ENCODE results near the gene RCBTB1.

Gene RCBTB1

GRCh38 chr13:49528161-49528560 lies 57.2 kb downstream of the RCBTB1 start:
- no peak overlapping the region for H3K4me3 ChIP-seq (ENCODE audit: low read depth, low read length)
- TF ChIP-seq, protein P1, sequence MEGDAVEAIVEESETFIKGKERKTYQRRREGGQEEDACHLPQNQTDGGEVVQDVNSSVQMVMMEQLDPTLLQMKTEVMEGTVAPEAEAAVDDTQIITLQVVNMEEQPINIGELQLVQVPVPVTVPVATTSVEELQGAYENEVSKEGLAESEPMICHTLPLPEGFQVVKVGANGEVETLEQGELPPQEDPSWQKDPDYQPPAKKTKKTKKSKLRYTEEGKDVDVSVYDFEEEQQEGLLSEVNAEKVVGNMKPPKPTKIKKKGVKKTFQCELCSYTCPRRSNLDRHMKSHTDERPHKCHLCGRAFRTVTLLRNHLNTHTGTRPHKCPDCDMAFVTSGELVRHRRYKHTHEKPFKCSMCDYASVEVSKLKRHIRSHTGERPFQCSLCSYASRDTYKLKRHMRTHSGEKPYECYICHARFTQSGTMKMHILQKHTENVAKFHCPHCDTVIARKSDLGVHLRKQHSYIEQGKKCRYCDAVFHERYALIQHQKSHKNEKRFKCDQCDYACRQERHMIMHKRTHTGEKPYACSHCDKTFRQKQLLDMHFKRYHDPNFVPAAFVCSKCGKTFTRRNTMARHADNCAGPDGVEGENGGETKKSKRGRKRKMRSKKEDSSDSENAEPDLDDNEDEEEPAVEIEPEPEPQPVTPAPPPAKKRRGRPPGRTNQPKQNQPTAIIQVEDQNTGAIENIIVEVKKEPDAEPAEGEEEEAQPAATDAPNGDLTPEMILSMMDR (IDR thresholded peaks at IDR 0.05; ENCODE audit: low read depth, low read length) = no peak

DNA sequence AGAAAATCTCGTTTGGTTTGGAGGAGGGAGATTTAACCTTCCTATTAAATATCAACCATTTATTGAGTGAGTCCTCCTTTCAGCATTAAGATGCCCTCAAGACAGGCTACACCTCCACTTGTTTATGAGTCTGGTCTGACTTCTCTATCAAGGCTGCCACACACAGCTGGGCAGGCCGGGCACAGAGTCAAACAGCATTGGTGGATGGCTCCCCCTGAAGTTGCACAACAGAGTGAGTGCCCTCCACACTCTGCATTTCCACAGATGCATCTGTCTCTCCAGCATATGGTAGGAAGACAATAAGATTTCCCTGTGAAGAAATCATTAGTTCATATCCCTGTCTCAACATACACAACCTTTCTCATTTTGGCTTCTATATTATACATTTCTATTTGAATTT lies 58.2 kb downstream of the RCBTB1 start:
- H3K4me3 ChIP-seq (ENCODE audit: low read depth, low read length) = no peak overlapping the region
- TF ChIP-seq, protein P1 (IDR thresholded peaks at IDR 0.05; ENCODE audit: low read depth, low read length) = no peak

DNA sequence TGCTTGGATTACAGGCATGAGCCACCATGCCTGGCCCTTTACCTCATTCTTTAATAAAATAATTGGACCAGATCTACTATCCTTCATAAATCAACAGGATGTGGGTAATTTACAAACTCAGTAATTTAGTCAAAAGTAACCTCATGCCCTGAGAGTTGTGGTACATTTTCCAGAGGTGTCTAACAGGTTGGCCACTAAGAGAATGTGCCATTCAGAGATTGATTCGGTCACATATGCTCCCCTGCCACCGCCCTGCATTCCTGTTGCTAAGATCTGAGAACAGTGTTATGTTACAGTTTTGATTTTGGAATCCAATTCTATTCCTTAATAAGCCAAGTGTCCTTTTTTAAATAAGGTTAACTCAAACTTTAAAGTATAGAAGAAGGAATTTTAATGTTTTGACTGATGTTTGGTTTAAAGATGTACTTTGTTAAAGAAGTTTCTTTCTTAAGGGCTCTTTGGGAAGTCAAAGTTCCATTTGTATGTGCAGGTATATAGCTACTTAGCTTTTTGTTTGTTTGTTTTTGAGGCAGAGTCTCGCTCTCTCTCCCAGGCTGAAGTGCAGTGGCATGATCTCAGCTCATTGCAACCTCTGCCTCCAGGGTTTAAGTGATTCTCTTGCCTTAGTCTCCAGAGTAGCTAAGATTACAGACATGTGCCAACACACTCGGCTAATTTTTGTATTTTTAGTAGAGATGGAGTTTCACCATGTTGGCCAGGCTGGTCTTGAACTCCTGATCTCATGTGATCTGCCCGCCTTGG lies 60.4 kb downstream of the RCBTB1 start:
- H3K4me3 ChIP-seq (ENCODE audit: low read depth, low read length) = no peak overlapping the region
- TF ChIP-seq, protein P1 (IDR thresholded peaks at IDR 0.05; ENCODE audit: low read depth, low read length) = no peak

DNA sequence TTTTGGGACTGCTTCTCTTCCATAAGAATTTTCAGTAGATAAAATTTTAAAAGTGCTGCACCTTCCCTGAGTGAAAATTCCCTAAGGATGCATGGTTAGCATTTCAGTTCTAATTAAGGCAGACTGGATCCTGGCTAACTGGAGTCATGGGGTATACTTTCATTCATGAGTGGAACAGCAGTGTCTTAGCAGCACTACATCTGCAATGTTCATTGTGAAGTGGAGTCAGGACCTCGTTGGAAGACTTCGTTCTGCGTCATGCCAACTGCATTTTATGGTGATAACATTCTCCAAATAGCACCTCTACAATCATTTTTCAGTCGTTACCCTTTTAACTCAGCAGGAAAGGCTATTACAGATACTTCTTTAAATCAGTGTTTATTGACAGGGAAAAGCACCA lies 64.1 kb downstream of the RCBTB1 start:
- TF ChIP-seq, protein P1 (IDR thresholded peaks at IDR 0.05; ENCODE audit: low read depth, low read length) = no peak
- H3K4me3 ChIP-seq (ENCODE audit: low read depth, low read length) = no peak overlapping the region

DNA sequence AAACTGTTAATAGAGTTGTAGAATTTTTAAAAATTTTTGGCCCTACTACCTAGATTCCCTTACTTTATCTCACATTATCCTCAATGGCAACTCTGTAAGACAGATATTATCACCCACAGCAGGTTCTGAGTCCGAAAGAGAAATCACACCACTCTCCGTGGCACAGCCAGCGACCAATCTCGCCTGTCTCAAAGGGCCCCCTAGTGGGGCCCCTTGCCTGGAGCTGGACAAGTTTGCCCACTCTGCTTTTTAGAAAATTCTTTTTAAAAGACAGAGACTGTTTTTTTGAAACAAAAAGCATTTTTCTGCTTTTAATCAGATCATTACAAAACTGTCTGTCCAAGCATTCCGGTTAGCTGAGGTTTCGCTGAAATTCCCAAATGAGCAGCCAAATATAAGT lies 67.9 kb downstream of the RCBTB1 start:
- TF ChIP-seq, protein P1 (IDR thresholded peaks at IDR 0.05; ENCODE audit: low read depth, low read length) = no peak
- H3K4me3 ChIP-seq (ENCODE audit: low read depth, low read length) = no peak overlapping the region

GRCh38 chr13:49516467-49516866 lies 68.9 kb downstream of the RCBTB1 start:
- TF ChIP-seq, protein P1 (IDR thresholded peaks at IDR 0.05; ENCODE audit: low read depth, low read length) = no peak
- H3K4me3 ChIP-seq (ENCODE audit: low read depth, low read length) = no peak overlapping the region

DNA sequence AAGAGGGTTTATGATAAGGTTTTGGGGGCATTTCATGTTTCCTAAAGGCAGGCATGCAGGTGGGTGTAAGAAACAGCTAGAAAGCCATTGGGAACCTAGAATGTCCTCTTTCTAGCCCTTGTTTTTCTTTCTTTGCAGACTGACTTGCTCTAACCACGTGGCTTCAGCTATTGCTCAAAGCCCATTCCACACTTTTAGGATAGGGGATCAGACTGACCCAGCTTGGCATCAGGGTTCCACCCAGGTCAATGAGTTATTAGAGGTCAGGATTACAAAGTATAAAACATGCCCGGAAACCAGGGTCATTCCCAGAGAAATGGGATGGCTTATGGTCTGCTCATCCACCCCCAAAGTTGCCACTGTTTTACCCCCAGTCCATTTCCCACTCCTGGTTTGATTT lies 72.8 kb downstream of the RCBTB1 start:
- TF ChIP-seq, protein P1 (IDR thresholded peaks at IDR 0.05; ENCODE audit: low read depth, low read length) = no peak
- no peak overlapping the region for H3K4me3 ChIP-seq (ENCODE audit: low read depth, low read length)
